Retinal pigment epithelial cell (primary cell): ENCODE results near the gene RBM43.
A peak's percentile ranks its signal among the peaks of the same experiment; 100 is the strongest.

Source experiments
- DNase-seq: peaks from one replicate; pipeline ENCODE4 v3.0.0-alpha.2; 2010; ENCODE audit warnings: low read depth
- H3K4me3 ChIP-seq: 2 replicates; pipeline ENCODE4 v1.5.1; 2011; ENCODE audit warnings: mild to moderate bottlenecking, low read length, control low read depth, moderate library complexity
- TF ChIP-seq, protein P1 (sequence below): conservative IDR thresholded peaks from 2 replicates; pipeline ENCODE4 v1.5.1; 2011; ENCODE audit warnings: low read depth, low read length, control low read depth, inconsistent platforms

RBM43 gene

DNA sequence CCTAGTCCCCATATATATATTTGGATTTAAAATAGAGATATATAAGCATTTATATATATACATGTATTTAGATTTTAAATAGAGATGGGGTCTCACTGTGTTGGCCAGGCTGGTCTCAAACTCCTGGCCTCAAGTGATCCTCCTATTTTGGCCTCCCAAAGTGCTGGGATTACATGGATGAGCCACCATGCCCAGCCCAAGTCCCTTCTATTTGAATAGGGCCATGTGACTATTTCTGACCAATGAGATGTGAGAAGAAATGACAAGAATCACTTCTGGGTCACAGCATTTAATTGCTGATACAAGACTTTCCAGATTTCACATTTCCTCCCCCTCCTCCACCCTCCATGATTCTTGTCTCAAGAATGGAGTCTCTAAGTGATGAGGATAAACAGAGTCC, 6.4 kb upstream of the RBM43 start:
- no peak overlapping the region for H3K4me3 ChIP-seq
- DNase-seq = no peak
- TF ChIP-seq, protein P1, sequence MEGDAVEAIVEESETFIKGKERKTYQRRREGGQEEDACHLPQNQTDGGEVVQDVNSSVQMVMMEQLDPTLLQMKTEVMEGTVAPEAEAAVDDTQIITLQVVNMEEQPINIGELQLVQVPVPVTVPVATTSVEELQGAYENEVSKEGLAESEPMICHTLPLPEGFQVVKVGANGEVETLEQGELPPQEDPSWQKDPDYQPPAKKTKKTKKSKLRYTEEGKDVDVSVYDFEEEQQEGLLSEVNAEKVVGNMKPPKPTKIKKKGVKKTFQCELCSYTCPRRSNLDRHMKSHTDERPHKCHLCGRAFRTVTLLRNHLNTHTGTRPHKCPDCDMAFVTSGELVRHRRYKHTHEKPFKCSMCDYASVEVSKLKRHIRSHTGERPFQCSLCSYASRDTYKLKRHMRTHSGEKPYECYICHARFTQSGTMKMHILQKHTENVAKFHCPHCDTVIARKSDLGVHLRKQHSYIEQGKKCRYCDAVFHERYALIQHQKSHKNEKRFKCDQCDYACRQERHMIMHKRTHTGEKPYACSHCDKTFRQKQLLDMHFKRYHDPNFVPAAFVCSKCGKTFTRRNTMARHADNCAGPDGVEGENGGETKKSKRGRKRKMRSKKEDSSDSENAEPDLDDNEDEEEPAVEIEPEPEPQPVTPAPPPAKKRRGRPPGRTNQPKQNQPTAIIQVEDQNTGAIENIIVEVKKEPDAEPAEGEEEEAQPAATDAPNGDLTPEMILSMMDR = no peak

DNA sequence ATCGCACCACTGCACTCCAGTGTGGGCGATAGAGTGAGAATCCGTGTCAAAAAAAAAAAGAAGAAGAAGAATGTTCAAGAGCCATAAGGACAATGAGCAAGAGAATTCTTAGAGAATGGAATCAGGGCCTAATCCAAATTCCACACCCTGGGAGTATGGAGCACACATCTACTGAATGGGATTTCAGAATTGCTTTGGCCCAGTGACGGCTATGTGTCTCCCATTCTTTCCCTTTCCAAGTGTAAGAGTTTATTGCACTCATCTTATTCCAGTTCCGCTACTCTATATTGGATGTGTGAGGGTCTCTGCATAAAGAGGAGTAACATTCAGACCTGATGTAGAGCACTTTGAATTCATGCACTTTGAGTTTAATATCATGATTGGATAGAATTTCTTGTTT, 5.9 kb upstream of the RBM43 start:
- TF ChIP-seq, protein P1 = no peak
- H3K4me3 ChIP-seq = no peak overlapping the region
- DNase-seq = no peak

DNA sequence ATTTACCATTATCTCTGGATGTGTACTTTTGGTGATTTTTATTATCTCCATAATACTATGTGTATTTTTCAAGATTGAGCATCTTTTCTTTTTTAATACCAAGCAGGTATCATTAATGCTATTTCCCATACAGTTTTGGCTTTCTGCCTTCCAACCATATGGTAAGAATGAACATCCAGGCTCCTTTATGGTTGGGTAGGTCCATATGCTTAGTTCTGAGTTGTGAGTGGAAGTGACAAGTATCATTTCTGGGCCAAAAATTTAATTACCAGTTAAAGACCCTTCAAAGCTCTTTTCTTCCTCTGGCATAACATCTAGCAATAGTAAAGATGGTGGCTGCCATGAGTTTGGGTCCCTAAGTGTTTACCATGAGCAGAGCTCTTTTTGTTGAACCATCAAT, 4.3 kb upstream of the RBM43 start:
- DNase-seq = no peak
- TF ChIP-seq, protein P1 = no peak
- H3K4me3 ChIP-seq = no peak overlapping the region

DNA sequence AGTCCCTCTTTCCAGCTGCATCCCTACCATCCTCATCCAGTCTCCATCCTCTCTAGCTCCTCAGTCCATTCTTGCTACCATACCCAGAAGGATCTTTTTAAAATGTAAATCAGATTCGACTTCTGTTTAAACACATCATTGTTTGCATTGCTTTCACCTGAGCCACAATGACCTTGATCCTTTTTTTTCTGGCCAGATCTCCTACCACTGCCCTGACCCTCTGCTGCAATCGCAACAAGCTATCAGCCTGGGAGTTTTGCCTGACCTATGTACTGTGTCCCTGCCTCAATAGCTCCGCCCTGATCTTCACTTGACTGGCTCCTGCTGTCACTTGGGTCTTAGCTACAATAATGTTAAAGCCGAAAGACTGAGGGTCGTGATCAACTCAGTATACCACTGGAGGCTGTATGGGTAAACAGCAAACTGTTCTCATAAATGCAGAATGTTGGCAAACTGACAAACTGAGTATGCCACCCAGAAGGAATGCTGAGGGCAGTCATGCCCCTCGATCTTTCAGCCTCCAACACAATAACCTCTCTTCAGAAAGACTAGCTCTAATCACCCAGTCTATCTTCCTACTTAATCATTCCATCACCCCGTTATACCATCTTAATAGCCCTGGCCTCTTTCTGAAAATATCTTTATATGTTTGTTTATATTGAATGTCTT, 2.6 kb upstream of the RBM43 start:
- TF ChIP-seq, protein P1 = no peak
- no peak for DNase-seq
- H3K4me3 ChIP-seq = no peak overlapping the region

DNA sequence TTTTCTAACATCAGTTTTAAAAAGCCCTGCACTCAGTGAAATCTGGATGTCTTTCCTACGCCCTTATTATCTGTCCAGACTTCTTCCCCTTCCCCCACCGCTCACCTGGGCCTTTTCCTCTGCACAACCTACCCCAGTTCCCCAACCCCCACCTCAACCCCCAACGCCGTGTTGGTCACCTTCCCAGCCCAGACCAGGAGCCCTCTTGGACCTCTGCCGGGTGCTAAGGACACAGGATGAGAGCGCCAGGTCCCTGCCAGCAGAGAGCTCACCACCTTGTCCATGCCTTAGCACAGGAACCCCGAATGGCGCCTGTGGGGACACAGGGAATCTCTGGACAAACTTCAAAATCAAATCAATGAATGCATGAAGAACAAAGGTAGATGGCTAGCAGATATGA, 966 bp upstream of the RBM43 start:
- no peak for DNase-seq
- TF ChIP-seq, protein P1 = no peak
- H3K4me3 ChIP-seq = no peak overlapping the region

DNA sequence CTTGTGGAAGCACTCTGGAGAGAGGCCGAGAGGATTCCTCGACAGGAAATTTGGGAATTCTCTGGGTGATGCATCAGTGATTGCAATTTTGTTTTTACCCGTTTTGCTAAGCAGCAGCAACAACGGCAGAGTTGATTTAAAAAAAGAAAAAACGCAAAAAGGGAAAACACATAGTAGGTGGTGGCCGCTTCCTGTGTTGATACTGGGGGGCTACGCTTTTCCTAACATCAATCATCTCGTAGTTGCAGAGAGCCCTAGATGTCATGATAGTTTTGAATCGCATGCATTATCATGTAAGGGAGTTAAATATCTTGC, 271 bp upstream of the RBM43 start:
- peak overlapping the region; percentile 74 for H3K4me3 ChIP-seq
- DNase-seq = no peak
- TF ChIP-seq, protein P1 = no peak

DNA sequence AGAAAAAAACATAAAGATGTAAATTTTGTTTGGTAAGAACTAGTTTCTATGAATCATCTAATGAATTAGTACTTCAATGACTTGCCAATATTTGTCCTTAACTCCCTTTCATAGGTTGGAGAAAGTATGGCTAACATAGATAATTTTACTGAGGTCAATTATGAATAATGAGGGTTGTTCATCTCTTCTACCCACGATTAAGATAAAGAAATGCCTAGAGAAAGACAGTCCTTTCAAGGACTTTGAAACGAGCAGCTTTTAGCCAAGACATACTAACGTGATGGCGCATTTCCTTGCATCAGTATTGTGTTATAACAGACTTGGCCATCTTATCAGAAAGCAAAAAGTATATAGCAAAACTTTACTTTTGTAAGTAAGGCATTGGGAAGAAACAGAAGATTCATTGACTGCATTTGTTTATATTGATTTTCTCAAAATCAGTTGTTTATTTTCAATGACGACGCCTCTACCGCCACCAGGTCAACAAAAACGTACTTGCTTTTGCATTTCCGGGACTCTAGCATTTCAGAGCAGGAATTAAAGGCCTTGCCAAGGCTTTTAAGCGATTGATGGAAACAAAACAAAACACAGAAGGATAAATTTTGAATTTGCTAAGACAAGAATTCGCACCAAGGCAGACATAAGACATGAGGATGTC, 961 bp downstream of the RBM43 start:
- DNase-seq = no peak
- peak overlapping the region; percentile 74 for H3K4me3 ChIP-seq
- TF ChIP-seq, protein P1 = no peak
